Measurements from ENCODE around the gene SPP1. TPM values are rescaled to one million over a fixed set of nuclear protein-coding genes. Genes with fewer than 3 reads are reported as not detected.

SPP1 gene
- total and polyA plus RNA-seq, 7 donors, result 0.69 to 58.7 (median 5.5) TPM

- 14 to 36% (median 35%) methylated on average over 8 of the region's 8 CpGs for WGBS, 3 donors
- ATAC-seq, result no peak
- peak in 1 of 2 donors; percentile 12 for DNase-seq
- Histone ChIP-seq H3K9me3 (no peaks in the 10 kb centered on the region), H3K27ac (no peak overlapping the region), H3K4me1 (no peaks in the 10 kb centered on the region), H3K27me3 (ENCODE audit: insufficient read depth in 3 of 3, low read length in 2 of 3) (no peaks in the 10 kb centered on the region), H3K36me3 (ENCODE audit: insufficient read depth in 1 of 2, low read depth in 1 of 2) (no peaks in the 10 kb centered on the region), H3K4me3 (no peak overlapping the region)
- intact Hi-C loops (cut with DNase I), result no loop called here
- TF ChIP-seq CTCF (IDR thresholded peaks at IDR 0.05), result no peak
Measured at GRCh38 chr4:87967193-87967592, 8.3 kb upstream of the SPP1 start.

GRCh38 chr4:87970121-87970520, 5.4 kb upstream of the SPP1 start:
- intact Hi-C loops (cut with DNase I), result loop anchor here (5.0 to 10.0 kb wide), 2 partner anchors 118 to 295 kb away; no protein-coding TSS in a partner anchor
- DNase-seq (no peak), ATAC-seq (no peak)
- TF ChIP-seq CTCF (IDR thresholded peaks at IDR 0.05), result no peak
- H3K27me3 ChIP-seq (ENCODE audit: insufficient read depth in 3 of 3, low read length in 2 of 3), result no peaks in the 10 kb centered on the region
- H3K36me3 ChIP-seq (ENCODE audit: insufficient read depth in 1 of 2, low read depth in 1 of 2), result no peaks in the 10 kb centered on the region
- H3K27ac ChIP-seq, result no peak overlapping the region
- no peak overlapping the region for H3K4me3 ChIP-seq
- no peaks in the 10 kb centered on the region for H3K4me1 ChIP-seq
- 75 to 83% (median 82%) methylated on average over 2 of the region's 2 CpGs for WGBS, 3 donors
- H3K9me3 ChIP-seq, result no peaks in the 10 kb centered on the region

- no peak for ATAC-seq
- TF ChIP-seq CTCF (IDR thresholded peaks at IDR 0.05), result no peak
- intact Hi-C loops (cut with DNase I), result loop anchor here (2.0 to 10.0 kb wide), 3 partner anchors 115 to 297 kb away; no protein-coding TSS in a partner anchor
Measured at GRCh38 chr4:87971866-87972265, 3.6 kb upstream of the SPP1 start.

GRCh38 chr4:87973283-87974169, 2.0 kb upstream of the SPP1 start:
- peak in 1 of 2 donors; percentile 35 for DNase-seq

More at GRCh38 chr4:87971866-87972265, 3.6 kb upstream of the SPP1 start:
- DNase-seq, result no peak
- no peak overlapping the region for H3K27ac ChIP-seq
- no peaks in the 10 kb centered on the region for H3K27me3 ChIP-seq (ENCODE audit: insufficient read depth in 3 of 3, low read length in 2 of 3)
- H3K9me3 ChIP-seq, result no peaks in the 10 kb centered on the region
- no peaks in the 10 kb centered on the region for H3K4me1 ChIP-seq
- no peaks in the 10 kb centered on the region for H3K36me3 ChIP-seq (ENCODE audit: insufficient read depth in 1 of 2, low read depth in 1 of 2)
- no peak overlapping the region for H3K4me3 ChIP-seq
- 38 to 74% (median 38%) methylated on average over 1 of the region's 1 CpG for whole genome bisulfite sequencing, 3 donors

More at GRCh38 chr4:87973283-87974169, 2.0 kb upstream of the SPP1 start:
- TF ChIP-seq CTCF (IDR thresholded peaks at IDR 0.05), result peak; percentile 84
- intact Hi-C loops (cut with DNase I), result loop anchor here (2.0 to 10.0 kb wide), 3 partner anchors 117 to 299 kb away; no protein-coding TSS in a partner anchor
- H3K4me1 ChIP-seq, result no peaks in the 10 kb centered on the region
- no peaks in the 10 kb centered on the region for H3K36me3 ChIP-seq (ENCODE audit: insufficient read depth in 1 of 2, low read depth in 1 of 2)
- H3K9me3 ChIP-seq, result no peaks in the 10 kb centered on the region
- no peak overlapping the region for H3K27ac ChIP-seq
- H3K4me3 ChIP-seq, result no peak overlapping the region
- no peaks in the 10 kb centered on the region for H3K27me3 ChIP-seq (ENCODE audit: insufficient read depth in 3 of 3, low read length in 2 of 3)
- peak in 3 of 4 donors; percentile 56 to 70 (median 65) for ATAC-seq
- WGBS, 3 donors, result 35 to 37% (median 35%) methylated on average over 14 of the region's 14 CpGs
